ENCODE data around the gene MRPL45.
"Not testable (repeated sequence)": the region's sequence is repeated elsewhere in the genome, so short reads cannot be mapped to it uniquely, and the experiment has no call there.

Gene MRPL45

GRCh38 chr17:38296834-38297517 is at the start of gene MRPL45:
Gene MRPL45 (plus strand): TSS chr17:38297168. CDS start chr17:38297184, 16 bp downstream.
- DNase-seq (ENCODE audit: low read depth): peak; percentile 97
- H3K4me3 ChIP-seq (ENCODE audit: low read length): peak within 1 kb of the TSS; percentile 64

- not testable (repeated sequence) for DNase-seq (ENCODE audit: low read depth); H3K4me3 ChIP-seq (ENCODE audit: low read length)
Measured at GRCh38 chr17:38253191-38253590, 43.8 kb upstream of the MRPL45 start.

GRCh38 chr17:38254357-38254756 is 42.6 kb upstream of the MRPL45 start:
- DNase-seq (ENCODE audit: low read depth): peak; percentile 21
- H3K4me3 ChIP-seq (ENCODE audit: low read length): peak overlapping the region; percentile 26

GRCh38 chr17:38257013-38257621 is 39.9 kb upstream of the MRPL45 start:
- H3K4me3 ChIP-seq (ENCODE audit: low read length): peak overlapping the region; percentile 30
- DNase-seq (ENCODE audit: low read depth): peak; percentile 82

GRCh38 chr17:38265974-38266506 is 30.9 kb upstream of the MRPL45 start:
- H3K4me3 ChIP-seq (ENCODE audit: low read length); DNase-seq (ENCODE audit: low read depth): not testable (repeated sequence)

- H3K4me3 ChIP-seq (ENCODE audit: low read length): not testable (repeated sequence)
Measured at GRCh38 chr17:38266571-38266970, 30.4 kb upstream of the MRPL45 start.

GRCh38 chr17:38268138-38268537 is 28.8 kb upstream of the MRPL45 start:
- H3K4me3 ChIP-seq (ENCODE audit: low read length); DNase-seq (ENCODE audit: low read depth): not testable (repeated sequence)

More at GRCh38 chr17:38266571-38266970, 30.4 kb upstream of the MRPL45 start:
- DNase-seq (ENCODE audit: low read depth): not testable (repeated sequence)

GRCh38 chr17:38269045-38269444 is 27.9 kb upstream of the MRPL45 start:
- DNase-seq (ENCODE audit: low read depth); H3K4me3 ChIP-seq (ENCODE audit: low read length): not testable (repeated sequence)

- DNase-seq (ENCODE audit: low read depth): peak; percentile 58
- not testable (repeated sequence) for H3K4me3 ChIP-seq (ENCODE audit: low read length)
Measured at GRCh38 chr17:38269552-38269951, 27.4 kb upstream of the MRPL45 start.

GRCh38 chr17:38285994-38286393 is 11.0 kb upstream of the MRPL45 start:
- H3K4me3 ChIP-seq (ENCODE audit: low read length): not testable (repeated sequence)
- peak; percentile 9 for DNase-seq (ENCODE audit: low read depth)

- H3K4me3 ChIP-seq (ENCODE audit: low read length): not testable (repeated sequence)
- peak; percentile 48 for DNase-seq (ENCODE audit: low read depth)
Measured at GRCh38 chr17:38286501-38287091, 10.4 kb upstream of the MRPL45 start.

GRCh38 chr17:38288217-38288827 is 8.6 kb upstream of the MRPL45 start:
- not testable (repeated sequence) for H3K4me3 ChIP-seq (ENCODE audit: low read length)
- peak; percentile 45 for DNase-seq (ENCODE audit: low read depth)
- TF ChIP-seq CTCF (IDR thresholded peaks at IDR 0.05; ENCODE audit: insufficient read depth, low read depth, low read length, missing control alignments): peak; percentile 41

GRCh38 chr17:38289760-38290159 is 7.2 kb upstream of the MRPL45 start:
- not testable (repeated sequence) for DNase-seq (ENCODE audit: low read depth); H3K4me3 ChIP-seq (ENCODE audit: low read length)

GRCh38 chr17:38295602-38296365 is 1.2 kb upstream of the MRPL45 start:
- H3K4me3 ChIP-seq (ENCODE audit: low read length): not testable (repeated sequence)
- DNase-seq (ENCODE audit: low read depth): peak; percentile 14

Data from epithelial cell of esophagus (primary cell).